Measurements from ENCODE around the gene OR2A14.
"Not testable (repeated sequence)": the region's sequence is repeated elsewhere in the genome, so short reads cannot be mapped to it uniquely, and the experiment has no call there.

The OR2A14 gene

GRCh38 chr7:144164784-144165183 is 41.8 kb downstream of the OR2A14 start:
- no peak for DNase-seq

- DNase-seq = not testable (repeated sequence)
Measured at GRCh38 chr7:144171594-144172350, 48.8 kb downstream of the OR2A14 start.

- DNase-seq = no peak
Measured at GRCh38 chr7:144174613-144175012, 51.6 kb downstream of the OR2A14 start.

- not testable (repeated sequence) for DNase-seq
Measured at GRCh38 chr7:144178380-144179164, 55.6 kb downstream of the OR2A14 start.

GRCh38 chr7:144179165-144179479 is 56.1 kb downstream of the OR2A14 start:
- not testable (repeated sequence) for DNase-seq
